GM23338 (cell line): Measurements from ENCODE around the gene SHANK2. TPM values are rescaled to one million over a fixed set of nuclear protein-coding genes. Genes with fewer than 3 reads are reported as not detected.

Source experiments
- ATAC-seq: fragments of 200-7000 bp; cut with Tn5 transposase; 3 replicates; pipeline ENCODE4 v1.9.1; 2020
- DNase-seq: peaks from one replicate; pipeline ENCODE4 v3.0.0-alpha.2; 2015; ENCODE audit warnings: low spot score
- H2AFZ ChIP-seq: fragments of 200-600 bp; sonication (generic); 2 replicates; pipeline ENCODE4 v1.8.0; 2016; ENCODE audit warnings: antibody characterized with exemption, mild to moderate bottlenecking, moderate library complexity
- H3F3A ChIP-seq: fragments of 200-600 bp; sonication (generic); replicated peaks from 2 replicates; pipeline ENCODE4 v1.8.0; 2017; ENCODE audit warnings: antibody characterized with exemption, mixed run types, low read depth
- H3K27ac ChIP-seq: fragments of 200-600 bp; sonication (generic); 2 replicates; pipeline ENCODE4 v1.6.1; 2016; ENCODE audit warnings: low read depth
- H3K27me3 ChIP-seq: fragments of 200-600 bp; sonication (generic); 2 replicates; pipeline ENCODE4 v1.8.0; 2016; ENCODE audit warnings: mild to moderate bottlenecking, mixed run types, moderate library complexity; ENCODE audit not compliant: insufficient read depth
- H3K36me3 ChIP-seq: fragments of 200-600 bp; sonication (generic); 2 replicates; pipeline ENCODE4 v1.8.0; 2016; ENCODE audit warnings: mild to moderate bottlenecking; ENCODE audit not compliant: insufficient read depth
- H3K4me1 ChIP-seq: fragments of 200-600 bp; sonication (generic); 2 replicates; pipeline ENCODE4 v1.8.0; 2016; ENCODE audit warnings: mild to moderate bottlenecking, moderate library complexity; ENCODE audit not compliant: insufficient read depth
- H3K4me2 ChIP-seq: fragments of 200-600 bp; sonication (generic); 2 replicates; pipeline ENCODE4 v1.7.1; 2017; ENCODE audit warnings: mixed run types
- H3K4me3 ChIP-seq: fragments of 200-600 bp; sonication (generic); 2 replicates; pipeline ENCODE4 v1.6.1; 2016; ENCODE audit warnings: mixed run types
- H3K79me2 ChIP-seq: fragments of 200-600 bp; sonication (generic); replicated peaks from 2 replicates; pipeline ENCODE4 v1.8.0; 2017; ENCODE audit warnings: mild to moderate bottlenecking; ENCODE audit not compliant: insufficient read depth
- H3K9me2 ChIP-seq: fragments of 200-600 bp; sonication (generic); 2 replicates; pipeline ENCODE4 v1.8.0; 2017; ENCODE audit not compliant: insufficient read depth
- H4K20me1 ChIP-seq: fragments of 200-600 bp; sonication (generic); replicated peaks from 2 replicates; pipeline ENCODE4 v1.8.0; 2017; ENCODE audit warnings: mild to moderate bottlenecking; ENCODE audit not compliant: insufficient read depth
- H3K27ac Mint-ChIP-seq: 2 replicates; pipeline ENCODE4 v1.8.0; 2020; ENCODE audit warnings: inconsistent platforms, mild to moderate bottlenecking, moderate library complexity, mixed read lengths
- H3K27me3 Mint-ChIP-seq: 3 replicates; pipeline ENCODE4 v1.8.0; 2022; ENCODE audit warnings: low read depth, mild to moderate bottlenecking, moderate library complexity, mixed read lengths, inconsistent platforms; ENCODE audit not compliant: insufficient read depth, poor library complexity
- H3K36me3 Mint-ChIP-seq: 3 replicates; pipeline ENCODE4 v1.8.0; 2021; ENCODE audit warnings: low read depth, mild to moderate bottlenecking, inconsistent platforms, moderate library complexity, mixed read lengths
- H3K4me1 Mint-ChIP-seq: 3 replicates; pipeline ENCODE4 v1.8.0; 2020; ENCODE audit warnings: mild to moderate bottlenecking, inconsistent platforms, mixed read lengths
- H3K4me3 Mint-ChIP-seq: 3 replicates; pipeline ENCODE4 v1.8.0; 2021; ENCODE audit warnings: moderate library complexity, mild to moderate bottlenecking, inconsistent platforms, mixed read lengths
- H3K9me3 Mint-ChIP-seq: 3 replicates; pipeline ENCODE4 v1.8.0; 2020; ENCODE audit warnings: moderate library complexity, mild to moderate bottlenecking, inconsistent platforms, mixed read lengths
- CREB1 ChIP-seq: fragments of 250-450 bp; sonication (Bioruptor Pico); IDR thresholded peaks from 2 replicates; pipeline ENCODE4 v1.5.0; 2020; ENCODE audit warnings: low read depth, mild to moderate bottlenecking, moderate library complexity
- CTCF ChIP-seq, 2 experiments: fragments of 200-600 bp in 1 of 2; sonication (generic) in 1 of 2; conservative IDR thresholded peaks; 2 replicates each; pipeline versions ENCODE4 v1.5.1 to v1.6.1; 2016 to 2017; ENCODE audit warnings: antibody characterized with exemption in 2 of 2, low read depth in 2 of 2, mild to moderate bottlenecking in 2 of 2, moderate library complexity in 1 of 2
- ETS1 ChIP-seq: IDR thresholded peaks from 2 replicates; pipeline ENCODE4 v1.6.1; 2016; ENCODE audit warnings: antibody characterized with exemption
- EZH2 ChIP-seq: fragments of 200-600 bp; sonication (generic); IDR thresholded peaks from one replicate; pipeline ENCODE4 v1.8.0; 2017; ENCODE audit warnings: antibody characterized with exemption, mild to moderate bottlenecking, low read depth; ENCODE audit not compliant: unreplicated experiment
- JUNB ChIP-seq: IDR thresholded peaks from one replicate; pipeline ENCODE4 v1.6.1; 2016; ENCODE audit warnings: antibody characterized with exemption; ENCODE audit not compliant: unreplicated experiment
- POLR2AphosphoS5 ChIP-seq: IDR thresholded peaks from 2 replicates; pipeline ENCODE4 v1.6.1; 2016; ENCODE audit warnings: antibody characterized with exemption, low read depth
- REST ChIP-seq: IDR thresholded peaks from one replicate; pipeline ENCODE4 v1.6.1; 2018; ENCODE audit warnings: antibody characterized with exemption; ENCODE audit not compliant: unreplicated experiment
- ZNF114 ChIP-seq: fragments of 250-450 bp; sonication (Bioruptor Pico); IDR thresholded peaks from 2 replicates; pipeline ENCODE4 v1.5.0; 2020; ENCODE audit warnings: mild to moderate bottlenecking, moderate library complexity
- ZNF331 ChIP-seq: fragments of 250-450 bp; sonication (Bioruptor Pico); IDR thresholded peaks from 2 replicates; pipeline ENCODE4 v1.5.0; 2020; ENCODE audit warnings: low read depth, mild to moderate bottlenecking, moderate library complexity
- ZNF462 ChIP-seq: fragments of 250-450 bp; sonication (Bioruptor Pico); IDR thresholded peaks from 2 replicates; pipeline ENCODE4 v1.5.0; 2020; ENCODE audit warnings: mild to moderate bottlenecking, moderate library complexity
- polyA plus RNA-seq: library from polyadenylated mRNA; unstranded; fragments of >200 nt; fragmentation: Nextera tagmentation; extraction: Ambion mirVana; gene quantifications from 2 replicates; pipeline ENCODE4 v1.2.1, GENCODE V29; 2016
- total RNA-seq: library from RNA; depleted of rRNA; stranded (reverse); fragments of >200 nt; shearing (Covaris generic); gene quantifications from 2 replicates; pipeline ENCODE4 v1.2.3, GENCODE V29; 2014

Gene SHANK2
- total and polyA plus RNA-seq, 2 experiments from 2014 or later: 22.0 to 81.4 TPM

GRCh38 chr11:71249301-71249700, 3.1 kb downstream of the SHANK2 start:
- Mint-ChIP-seq H3K36me3 (peaks cover 6% of the 10 kb centered on the region), H3K27me3 (peaks cover 37% of the 10 kb centered on the region), H3K27ac (peak overlapping the region; percentile 99), H3K9me3 (no peaks in the 10 kb centered on the region; the same call in 2 of the 3 replicates), H3K4me1 (peaks cover 71% of the 10 kb centered on the region), H3K4me3 (peak overlapping the region; percentile 80)
- Histone ChIP-seq H3K79me2 (peaks cover 48% of the 10 kb centered on the region), H3K4me2 (peak overlapping the region; percentile 78), H3K4me1 (peaks cover 66% of the 10 kb centered on the region), H2AFZ (no peak overlapping the region), H4K20me1 (peaks cover 4% of the 10 kb centered on the region), H3K9me2 (no peaks in the 10 kb centered on the region), H3F3A (peaks cover 19% of the 10 kb centered on the region; the same call in 1 of the 2 replicates), H3K4me3 (peak overlapping the region; percentile 92), H3K36me3 (no peaks in the 10 kb centered on the region), H3K27me3 (peaks cover 6% of the 10 kb centered on the region; the same call in 1 of the 2 replicates), H3K27ac (no peak overlapping the region)
- DNase-seq (no peak), ATAC-seq (no peak)
- TF ChIP-seq ETS1 (no peak), ZNF114 (CRISPR knock-in tag) (no peak), EZH2 (no peak), JUNB (no peak), REST (no peak), ZNF331 (CRISPR knock-in tag) (no peak), POLR2AphosphoS5 (no peak), CTCF (conservative IDR thresholded peaks at IDR 0.05; ENCODE audit: low read depth in 2 of 2) (no peak), CREB1 (CRISPR knock-in tag) (no peak), ZNF462 (CRISPR knock-in tag) (no peak)
